Measurements from ENCODE around the gene VWA5B1. TPM values are rescaled to one million over a fixed set of nuclear protein-coding genes. Genes with fewer than 3 reads are reported as not detected.

The VWA5B1 gene
- total and polyA plus RNA-seq, 2 experiments from 2014 or later = 0.16 to 1.0 TPM

DNA sequence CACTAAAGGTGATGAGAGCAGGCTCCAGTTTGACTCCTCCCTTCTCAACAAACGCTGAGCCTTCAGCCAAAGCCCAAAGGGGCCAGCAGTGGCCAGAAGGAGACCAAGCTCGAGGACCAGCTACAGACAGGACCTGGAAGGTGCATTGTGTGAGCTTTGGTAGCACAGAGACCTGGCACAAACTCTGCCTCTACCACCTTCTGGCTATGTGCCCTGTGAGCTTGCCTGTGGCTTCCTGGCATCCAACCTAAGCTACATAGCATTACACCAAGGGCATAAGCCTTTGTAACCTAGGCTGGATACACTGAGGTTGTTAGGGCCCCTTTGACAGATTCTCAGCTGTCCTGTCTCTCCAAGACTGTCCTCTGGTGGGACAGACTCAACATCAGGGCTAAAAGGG is 6.6 kb upstream of the VWA5B1 start (continued):
- TF ChIP-seq, protein P1, sequence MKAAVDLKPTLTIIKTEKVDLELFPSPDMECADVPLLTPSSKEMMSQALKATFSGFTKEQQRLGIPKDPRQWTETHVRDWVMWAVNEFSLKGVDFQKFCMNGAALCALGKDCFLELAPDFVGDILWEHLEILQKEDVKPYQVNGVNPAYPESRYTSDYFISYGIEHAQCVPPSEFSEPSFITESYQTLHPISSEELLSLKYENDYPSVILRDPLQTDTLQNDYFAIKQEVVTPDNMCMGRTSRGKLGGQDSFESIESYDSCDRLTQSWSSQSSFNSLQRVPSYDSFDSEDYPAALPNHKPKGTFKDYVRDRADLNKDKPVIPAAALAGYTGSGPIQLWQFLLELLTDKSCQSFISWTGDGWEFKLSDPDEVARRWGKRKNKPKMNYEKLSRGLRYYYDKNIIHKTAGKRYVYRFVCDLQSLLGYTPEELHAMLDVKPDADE (IDR thresholded peaks at IDR 0.05) = no peak
- TF ChIP-seq ZNF114 (CRISPR knock-in tag; IDR thresholded peaks at IDR 0.05) = no peak
- no peak for TF ChIP-seq NANOG (IDR thresholded peaks at IDR 0.05; ENCODE audit: borderline replicate concordance)
- no peak for TF ChIP-seq EZH2phosphoT487 (IDR thresholded peaks at IDR 0.05; ENCODE audit: unreplicated experiment)

DNA sequence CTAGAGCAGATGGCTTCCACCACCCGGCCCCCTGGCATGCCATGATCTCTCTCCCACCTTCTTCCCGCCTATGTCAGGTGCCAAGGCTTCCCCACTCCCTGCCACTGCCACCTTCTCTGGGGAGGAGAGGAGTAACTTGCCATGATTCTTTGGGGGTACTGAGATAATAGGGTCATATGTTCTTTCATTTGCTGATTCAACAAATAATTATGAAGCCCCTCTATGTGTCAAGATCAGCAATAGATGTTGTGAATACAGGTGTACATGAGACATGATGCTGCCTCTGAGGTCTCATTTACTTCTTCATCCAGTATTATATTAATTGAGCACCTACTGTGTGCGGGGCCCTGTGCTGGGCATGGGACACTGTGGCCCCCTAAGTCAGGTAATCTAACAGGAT is 6.0 kb upstream of the VWA5B1 start:
- no peak overlapping the region for H3K27ac ChIP-seq (ENCODE audit: low read depth)
- peaks cover under 1% of the 10 kb centered on the region; the same call in 1 of the 2 replicates for H3K4me1 ChIP-seq (ENCODE audit: insufficient read depth)
- H3K36me3 Mint-ChIP-seq (ENCODE audit: low read depth) = peaks cover 3% of the 10 kb centered on the region; the same call in 1 of the 3 replicates
- no peak for DNase-seq (ENCODE audit: low spot score)
- H3K79me2 ChIP-seq (replicated peaks; ENCODE audit: insufficient read depth) = no peaks in the 10 kb centered on the region
- H2AFZ ChIP-seq = no peak overlapping the region
- no peaks in the 10 kb centered on the region for H3K36me3 ChIP-seq (ENCODE audit: insufficient read depth)
- H3K27me3 ChIP-seq (ENCODE audit: insufficient read depth) = no peaks in the 10 kb centered on the region
- peaks cover 12% of the 10 kb centered on the region for H3K27me3 Mint-ChIP-seq (ENCODE audit: insufficient read depth, low read depth, poor library complexity)
- H3K27ac Mint-ChIP-seq = no peak overlapping the region
- TF ChIP-seq, protein P2, sequence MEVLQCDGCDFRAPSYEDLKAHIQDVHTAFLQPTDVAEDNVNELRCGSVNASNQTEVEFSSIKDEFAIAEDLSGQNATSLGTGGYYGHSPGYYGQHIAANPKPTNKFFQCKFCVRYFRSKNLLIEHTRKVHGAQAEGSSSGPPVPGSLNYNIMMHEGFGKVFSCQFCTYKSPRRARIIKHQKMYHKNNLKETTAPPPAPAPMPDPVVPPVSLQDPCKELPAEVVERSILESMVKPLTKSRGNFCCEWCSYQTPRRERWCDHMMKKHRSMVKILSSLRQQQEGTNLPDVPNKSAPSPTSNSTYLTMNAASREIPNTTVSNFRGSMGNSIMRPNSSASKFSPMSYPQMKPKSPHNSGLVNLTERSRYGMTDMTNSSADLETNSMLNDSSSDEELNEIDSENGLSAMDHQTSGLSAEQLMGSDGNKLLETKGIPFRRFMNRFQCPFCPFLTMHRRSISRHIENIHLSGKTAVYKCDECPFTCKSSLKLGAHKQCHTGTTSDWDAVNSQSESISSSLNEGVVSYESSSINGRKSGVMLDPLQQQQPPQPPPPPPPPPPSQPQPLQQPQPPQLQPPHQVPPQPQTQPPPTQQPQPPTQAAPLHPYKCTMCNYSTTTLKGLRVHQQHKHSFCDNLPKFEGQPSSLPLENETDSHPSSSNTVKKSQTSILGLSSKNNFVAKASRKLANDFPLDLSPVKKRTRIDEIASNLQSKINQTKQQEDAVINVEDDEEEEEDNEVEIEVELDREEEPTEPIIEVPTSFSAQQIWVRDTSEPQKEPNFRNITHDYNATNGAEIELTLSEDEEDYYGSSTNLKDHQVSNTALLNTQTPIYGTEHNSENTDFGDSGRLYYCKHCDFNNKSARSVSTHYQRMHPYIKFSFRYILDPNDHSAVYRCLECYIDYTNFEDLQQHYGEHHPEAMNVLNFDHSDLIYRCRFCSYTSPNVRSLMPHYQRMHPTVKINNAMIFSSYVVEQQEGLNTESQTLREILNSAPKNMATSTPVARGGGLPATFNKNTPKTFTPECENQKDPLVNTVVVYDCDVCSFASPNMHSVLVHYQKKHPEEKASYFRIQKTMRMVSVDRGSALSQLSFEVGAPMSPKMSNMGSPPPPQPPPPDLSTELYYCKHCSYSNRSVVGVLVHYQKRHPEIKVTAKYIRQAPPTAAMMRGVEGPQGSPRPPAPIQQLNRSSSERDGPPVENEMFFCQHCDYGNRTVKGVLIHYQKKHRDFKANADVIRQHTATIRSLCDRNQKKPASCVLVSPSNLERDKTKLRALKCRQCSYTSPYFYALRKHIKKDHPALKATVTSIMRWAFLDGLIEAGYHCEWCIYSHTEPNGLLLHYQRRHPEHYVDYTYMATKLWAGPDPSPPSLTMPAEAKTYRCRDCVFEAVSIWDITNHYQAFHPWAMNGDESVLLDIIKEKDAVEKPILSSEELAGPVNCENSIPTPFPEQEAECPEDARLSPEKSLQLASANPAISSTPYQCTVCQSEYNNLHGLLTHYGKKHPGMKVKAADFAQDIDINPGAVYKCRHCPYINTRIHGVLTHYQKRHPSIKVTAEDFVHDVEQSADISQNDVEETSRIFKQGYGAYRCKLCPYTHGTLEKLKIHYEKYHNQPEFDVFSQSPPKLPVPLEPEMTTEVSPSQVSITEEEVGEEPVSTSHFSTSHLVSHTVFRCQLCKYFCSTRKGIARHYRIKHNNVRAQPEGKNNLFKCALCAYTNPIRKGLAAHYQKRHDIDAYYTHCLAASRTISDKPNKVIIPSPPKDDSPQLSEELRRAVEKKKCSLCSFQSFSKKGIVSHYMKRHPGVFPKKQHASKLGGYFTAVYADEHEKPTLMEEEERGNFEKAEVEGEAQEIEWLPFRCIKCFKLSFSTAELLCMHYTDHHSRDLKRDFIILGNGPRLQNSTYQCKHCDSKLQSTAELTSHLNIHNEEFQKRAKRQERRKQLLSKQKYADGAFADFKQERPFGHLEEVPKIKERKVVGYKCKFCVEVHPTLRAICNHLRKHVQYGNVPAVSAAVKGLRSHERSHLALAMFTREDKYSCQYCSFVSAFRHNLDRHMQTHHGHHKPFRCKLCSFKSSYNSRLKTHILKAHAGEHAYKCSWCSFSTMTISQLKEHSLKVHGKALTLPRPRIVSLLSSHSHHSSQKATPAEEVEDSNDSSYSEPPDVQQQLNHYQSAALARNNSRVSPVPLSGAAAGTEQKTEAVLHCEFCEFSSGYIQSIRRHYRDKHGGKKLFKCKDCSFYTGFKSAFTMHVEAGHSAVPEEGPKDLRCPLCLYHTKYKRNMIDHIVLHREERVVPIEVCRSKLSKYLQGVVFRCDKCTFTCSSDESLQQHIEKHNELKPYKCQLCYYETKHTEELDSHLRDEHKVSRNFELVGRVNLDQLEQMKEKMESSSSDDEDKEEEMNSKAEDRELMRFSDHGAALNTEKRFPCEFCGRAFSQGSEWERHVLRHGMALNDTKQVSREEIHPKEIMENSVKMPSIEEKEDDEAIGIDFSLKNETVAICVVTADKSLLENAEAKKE (CRISPR knock-in tag; IDR thresholded peaks at IDR 0.05) = no peak
- no peak for TF ChIP-seq CREB1 (CRISPR knock-in tag; IDR thresholded peaks at IDR 0.05; ENCODE audit: low read depth)
- TF ChIP-seq, protein P3, sequence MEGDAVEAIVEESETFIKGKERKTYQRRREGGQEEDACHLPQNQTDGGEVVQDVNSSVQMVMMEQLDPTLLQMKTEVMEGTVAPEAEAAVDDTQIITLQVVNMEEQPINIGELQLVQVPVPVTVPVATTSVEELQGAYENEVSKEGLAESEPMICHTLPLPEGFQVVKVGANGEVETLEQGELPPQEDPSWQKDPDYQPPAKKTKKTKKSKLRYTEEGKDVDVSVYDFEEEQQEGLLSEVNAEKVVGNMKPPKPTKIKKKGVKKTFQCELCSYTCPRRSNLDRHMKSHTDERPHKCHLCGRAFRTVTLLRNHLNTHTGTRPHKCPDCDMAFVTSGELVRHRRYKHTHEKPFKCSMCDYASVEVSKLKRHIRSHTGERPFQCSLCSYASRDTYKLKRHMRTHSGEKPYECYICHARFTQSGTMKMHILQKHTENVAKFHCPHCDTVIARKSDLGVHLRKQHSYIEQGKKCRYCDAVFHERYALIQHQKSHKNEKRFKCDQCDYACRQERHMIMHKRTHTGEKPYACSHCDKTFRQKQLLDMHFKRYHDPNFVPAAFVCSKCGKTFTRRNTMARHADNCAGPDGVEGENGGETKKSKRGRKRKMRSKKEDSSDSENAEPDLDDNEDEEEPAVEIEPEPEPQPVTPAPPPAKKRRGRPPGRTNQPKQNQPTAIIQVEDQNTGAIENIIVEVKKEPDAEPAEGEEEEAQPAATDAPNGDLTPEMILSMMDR (conservative IDR thresholded peaks at IDR 0.05; ENCODE audit: low read depth in 2 of 2) = no peak
- TF ChIP-seq JUNB (IDR thresholded peaks at IDR 0.05; ENCODE audit: unreplicated experiment) = no peak
- no peak for TF ChIP-seq POLR2AphosphoS5 (IDR thresholded peaks at IDR 0.05; ENCODE audit: low read depth)
- TF ChIP-seq STAT1 (IDR thresholded peaks at IDR 0.05; ENCODE audit: unreplicated experiment) = no peak
- TF ChIP-seq, protein P4, sequence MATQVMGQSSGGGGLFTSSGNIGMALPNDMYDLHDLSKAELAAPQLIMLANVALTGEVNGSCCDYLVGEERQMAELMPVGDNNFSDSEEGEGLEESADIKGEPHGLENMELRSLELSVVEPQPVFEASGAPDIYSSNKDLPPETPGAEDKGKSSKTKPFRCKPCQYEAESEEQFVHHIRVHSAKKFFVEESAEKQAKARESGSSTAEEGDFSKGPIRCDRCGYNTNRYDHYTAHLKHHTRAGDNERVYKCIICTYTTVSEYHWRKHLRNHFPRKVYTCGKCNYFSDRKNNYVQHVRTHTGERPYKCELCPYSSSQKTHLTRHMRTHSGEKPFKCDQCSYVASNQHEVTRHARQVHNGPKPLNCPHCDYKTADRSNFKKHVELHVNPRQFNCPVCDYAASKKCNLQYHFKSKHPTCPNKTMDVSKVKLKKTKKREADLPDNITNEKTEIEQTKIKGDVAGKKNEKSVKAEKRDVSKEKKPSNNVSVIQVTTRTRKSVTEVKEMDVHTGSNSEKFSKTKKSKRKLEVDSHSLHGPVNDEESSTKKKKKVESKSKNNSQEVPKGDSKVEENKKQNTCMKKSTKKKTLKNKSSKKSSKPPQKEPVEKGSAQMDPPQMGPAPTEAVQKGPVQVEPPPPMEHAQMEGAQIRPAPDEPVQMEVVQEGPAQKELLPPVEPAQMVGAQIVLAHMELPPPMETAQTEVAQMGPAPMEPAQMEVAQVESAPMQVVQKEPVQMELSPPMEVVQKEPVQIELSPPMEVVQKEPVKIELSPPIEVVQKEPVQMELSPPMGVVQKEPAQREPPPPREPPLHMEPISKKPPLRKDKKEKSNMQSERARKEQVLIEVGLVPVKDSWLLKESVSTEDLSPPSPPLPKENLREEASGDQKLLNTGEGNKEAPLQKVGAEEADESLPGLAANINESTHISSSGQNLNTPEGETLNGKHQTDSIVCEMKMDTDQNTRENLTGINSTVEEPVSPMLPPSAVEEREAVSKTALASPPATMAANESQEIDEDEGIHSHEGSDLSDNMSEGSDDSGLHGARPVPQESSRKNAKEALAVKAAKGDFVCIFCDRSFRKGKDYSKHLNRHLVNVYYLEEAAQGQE (IDR thresholded peaks at IDR 0.05; ENCODE audit: unreplicated experiment) = no peak
- TF ChIP-seq EZH2 (IDR thresholded peaks at IDR 0.05; ENCODE audit: low read depth, unreplicated experiment) = no peak
- TF ChIP-seq, protein P1 (IDR thresholded peaks at IDR 0.05) = no peak
- no peak for TF ChIP-seq NANOG (IDR thresholded peaks at IDR 0.05; ENCODE audit: borderline replicate concordance)
- H4K20me1 ChIP-seq (replicated peaks; ENCODE audit: insufficient read depth) = no peaks in the 10 kb centered on the region
- H3F3A ChIP-seq (replicated peaks; ENCODE audit: low read depth) = no peaks in the 10 kb centered on the region
- H3K9me3 Mint-ChIP-seq = peaks cover 11% of the 10 kb centered on the region
- peaks cover 17% of the 10 kb centered on the region for H3K4me1 Mint-ChIP-seq
- no peak overlapping the region for H3K4me2 ChIP-seq
- no peak for ATAC-seq
- no peaks in the 10 kb centered on the region for H3K9me2 ChIP-seq (ENCODE audit: insufficient read depth)
- no peak overlapping the region for H3K4me3 ChIP-seq
- H3K4me3 Mint-ChIP-seq = no peak overlapping the region

All from GM23338 (cell line).